ENCODE data around the gene NEUROD1. TPM values are rescaled to one million over a fixed set of nuclear protein-coding genes. Genes with fewer than 3 reads are reported as not detected.

The NEUROD1 gene
- total RNA-seq, 2 donors from 2014 or later, result not detected

Other genes with a start within 250 kb of the NEUROD1 start
- gene ITGA4, start 223.1 kb downstream of the NEUROD1 start, total RNA-seq, result 10 to 100 TPM; 27.2 to 62.3 TPM
- not detected for gene CERKL, start 23.4 kb downstream of the NEUROD1 start, total RNA-seq
- 10 to 100 TPM; 35.3 to 70.5 TPM for gene ITPRID2, start 211.2 kb upstream of the NEUROD1 start, total RNA-seq

All from activated naive CD4-positive, alpha-beta T cell treated with anti-CD3 and anti-CD28 coated beads, Interleukin-2, amount 50 U/mL, for 72 hours (primary cell).